Measurements from ENCODE around the gene CCDC92B. TPM values are rescaled to one million over a fixed set of nuclear protein-coding genes. Genes with fewer than 3 reads are reported as not detected.

The CCDC92B gene
- total RNA-seq, 4 donors from 2014 or later, result 0.25 TPM; not detected in 3

GRCh38 chr17:2776589-2777241, 27.3 kb upstream of the CCDC92B start:
- no peak overlapping the region for H3K4me3 ChIP-seq (replicated peaks in 1 of 3)
- intact Hi-C loops (cut with DNase I), result no loop called here

GRCh38 chr17:2775206-2775605, 25.8 kb upstream of the CCDC92B start:
- no peak overlapping the region for H3K4me3 ChIP-seq (replicated peaks in 1 of 3)
- H3K9me3 ChIP-seq, result no peaks in the 10 kb centered on the region
- intact Hi-C loops (cut with DNase I), result no loop called here
- H3K27ac ChIP-seq, result no peak overlapping the region
- no peaks in the 10 kb centered on the region for H3K36me3 ChIP-seq
- no peak for TF ChIP-seq POLR2A (IDR thresholded peaks at IDR 0.05)
- TF ChIP-seq, protein P1, sequence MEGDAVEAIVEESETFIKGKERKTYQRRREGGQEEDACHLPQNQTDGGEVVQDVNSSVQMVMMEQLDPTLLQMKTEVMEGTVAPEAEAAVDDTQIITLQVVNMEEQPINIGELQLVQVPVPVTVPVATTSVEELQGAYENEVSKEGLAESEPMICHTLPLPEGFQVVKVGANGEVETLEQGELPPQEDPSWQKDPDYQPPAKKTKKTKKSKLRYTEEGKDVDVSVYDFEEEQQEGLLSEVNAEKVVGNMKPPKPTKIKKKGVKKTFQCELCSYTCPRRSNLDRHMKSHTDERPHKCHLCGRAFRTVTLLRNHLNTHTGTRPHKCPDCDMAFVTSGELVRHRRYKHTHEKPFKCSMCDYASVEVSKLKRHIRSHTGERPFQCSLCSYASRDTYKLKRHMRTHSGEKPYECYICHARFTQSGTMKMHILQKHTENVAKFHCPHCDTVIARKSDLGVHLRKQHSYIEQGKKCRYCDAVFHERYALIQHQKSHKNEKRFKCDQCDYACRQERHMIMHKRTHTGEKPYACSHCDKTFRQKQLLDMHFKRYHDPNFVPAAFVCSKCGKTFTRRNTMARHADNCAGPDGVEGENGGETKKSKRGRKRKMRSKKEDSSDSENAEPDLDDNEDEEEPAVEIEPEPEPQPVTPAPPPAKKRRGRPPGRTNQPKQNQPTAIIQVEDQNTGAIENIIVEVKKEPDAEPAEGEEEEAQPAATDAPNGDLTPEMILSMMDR (IDR thresholded peaks at IDR 0.05), result no peak
- DNase-seq, result no peak
- H3K4me1 ChIP-seq, result peaks cover 0 to 6% of the 10 kb centered on the region in 2 donors
- no peaks in the 10 kb centered on the region for H3K27me3 ChIP-seq
- 72 to 81% methylated on average over 6 of the region's 6 CpGs for WGBS, 2 donors

More at GRCh38 chr17:2776589-2777241, 27.3 kb upstream of the CCDC92B start:
- TF ChIP-seq, protein P1 (IDR thresholded peaks at IDR 0.05), result no peak
- TF ChIP-seq POLR2A (IDR thresholded peaks at IDR 0.05), result no peak
- H3K27ac ChIP-seq, result no peak overlapping the region
- no peak for DNase-seq
- H3K27me3 ChIP-seq, result no peaks in the 10 kb centered on the region
- H3K36me3 ChIP-seq, result no peaks in the 10 kb centered on the region
- H3K4me1 ChIP-seq, result peaks cover 0 to 6% of the 10 kb centered on the region in 2 donors
- no peaks in the 10 kb centered on the region for H3K9me3 ChIP-seq
- 0% methylated on average over 8 to 11 of the region's 80 CpGs for WGBS, 2 donors

DNA sequence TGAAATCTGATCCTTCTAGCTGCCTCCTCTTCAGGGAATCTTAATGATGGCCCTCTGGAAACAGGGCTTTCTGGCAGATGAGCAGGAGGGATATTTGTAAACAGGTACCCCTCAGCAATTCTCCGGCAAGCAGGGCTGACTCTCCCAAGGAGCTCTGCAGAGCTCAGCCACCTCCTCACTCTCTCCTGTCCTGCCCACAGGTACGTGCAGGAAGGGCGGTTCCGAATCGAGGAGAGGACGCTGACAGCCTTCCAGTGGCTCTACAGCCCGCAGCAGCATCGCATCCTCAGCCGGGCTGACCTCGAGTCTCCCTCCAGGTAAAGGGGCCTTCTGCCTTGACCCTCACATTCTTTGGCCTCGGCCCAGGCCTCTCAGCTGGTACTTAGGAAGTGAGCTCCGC, 20.7 kb upstream of the CCDC92B start:
- Histone ChIP-seq H3K4me3 (replicated peaks in 1 of 3) (no peak overlapping the region), H3K4me1 (no peaks in the 10 kb centered on the region), H3K27me3 (no peaks in the 10 kb centered on the region), H3K27ac (no peak overlapping the region), H3K9me3 (no peaks in the 10 kb centered on the region), H3K36me3 (no peaks in the 10 kb centered on the region)
- TF ChIP-seq POLR2A (IDR thresholded peaks at IDR 0.05), result no peak
- TF ChIP-seq, protein P1 (IDR thresholded peaks at IDR 0.05), result no peak
- DNase-seq, result no peak
- intact Hi-C loops (cut with DNase I), result no loop called here
- 38 to 43% methylated on average over 12 of the region's 12 CpGs for WGBS, 2 donors

DNA sequence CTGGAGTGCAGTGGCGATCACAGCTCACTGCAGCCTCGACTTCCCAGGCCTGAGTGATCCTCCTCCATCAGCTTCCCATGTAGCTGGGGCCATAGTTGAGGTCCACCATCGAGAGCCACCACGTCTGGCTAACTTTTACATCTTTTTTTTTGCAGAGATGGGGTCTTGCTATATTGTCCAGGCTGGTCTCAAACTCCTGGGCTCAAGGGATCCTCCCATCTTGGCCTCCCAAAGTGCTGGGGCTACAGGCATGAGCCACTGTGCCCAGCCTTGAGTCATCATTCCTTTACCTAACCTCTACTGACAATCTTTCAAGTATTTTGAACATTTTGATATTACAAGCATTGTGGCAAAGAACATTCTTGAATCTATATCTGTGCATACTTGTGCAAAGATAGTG, 9.4 kb upstream of the CCDC92B start:
- Histone ChIP-seq H3K36me3 (no peaks in the 10 kb centered on the region), H3K27me3 (no peaks in the 10 kb centered on the region), H3K4me3 (replicated peaks in 1 of 3) (no peak overlapping the region), H3K9me3 (no peaks in the 10 kb centered on the region), H3K27ac (no peak overlapping the region), H3K4me1 (peaks cover 0 to 11% of the 10 kb centered on the region in 2 donors)
- DNase-seq, result no peak
- no peak for TF ChIP-seq POLR2A (IDR thresholded peaks at IDR 0.05)
- intact Hi-C loops (cut with DNase I), result no loop called here
- 69 to 72% methylated on average over 4 of the region's 4 CpGs for WGBS, 2 donors

DNA sequence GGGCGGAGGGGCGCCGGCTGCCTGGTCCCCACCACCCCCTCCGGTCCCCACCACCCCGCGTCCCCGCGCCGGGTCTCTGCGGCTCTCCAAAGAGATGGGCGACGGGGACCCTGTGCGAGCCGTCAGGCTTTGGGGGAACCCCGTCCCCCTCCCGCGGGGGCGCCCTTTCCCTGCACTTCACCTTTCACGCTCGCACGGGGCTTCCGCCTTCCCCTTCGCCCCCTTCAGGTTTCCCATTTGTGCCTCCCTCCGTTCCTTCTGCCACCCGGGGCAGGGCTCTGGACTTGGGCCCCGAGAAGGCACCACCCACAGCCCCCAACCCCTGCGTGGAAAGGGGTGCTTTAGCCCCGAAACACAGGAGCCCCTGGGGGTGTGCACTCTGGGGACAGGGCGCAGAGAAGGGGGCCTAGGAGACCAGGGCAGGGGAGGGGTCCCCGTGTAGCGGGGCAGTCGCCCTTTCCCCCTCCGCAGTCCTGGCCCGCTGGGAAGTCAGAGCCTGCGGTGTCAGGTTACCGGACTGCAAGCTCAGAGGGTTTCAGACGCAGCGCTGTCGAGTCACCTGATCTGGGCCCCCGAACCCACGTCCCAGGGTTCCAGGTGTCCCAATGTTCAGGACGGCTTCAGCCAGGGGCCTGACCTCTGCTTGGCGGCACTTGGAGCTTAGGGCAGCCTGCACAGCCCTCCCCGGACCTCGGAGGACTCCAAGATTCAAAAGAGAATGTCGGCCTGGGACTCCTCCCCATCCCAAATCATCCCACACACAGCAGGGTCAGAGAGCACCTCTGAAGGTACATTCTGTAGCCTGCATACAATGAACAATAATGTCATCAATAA, 6.7 kb upstream of the CCDC92B start:
- no peak for TF ChIP-seq POLR2A (IDR thresholded peaks at IDR 0.05)
- TF ChIP-seq, protein P1 (IDR thresholded peaks at IDR 0.05), result no peak
- intact Hi-C loops (cut with DNase I), result no loop called here
- no peaks in the 10 kb centered on the region for H3K36me3 ChIP-seq
- H3K4me1 ChIP-seq, result peaks cover 0 to 11% of the 10 kb centered on the region in 2 donors
- H3K9me3 ChIP-seq, result no peaks in the 10 kb centered on the region
- no peak for DNase-seq
- 0 to 3% methylated on average over 2 to 36 of the region's 46 CpGs for WGBS, 2 donors
- no peak overlapping the region for H3K4me3 ChIP-seq (replicated peaks in 1 of 3)
- H3K27me3 ChIP-seq, result no peaks in the 10 kb centered on the region
- no peak overlapping the region for H3K27ac ChIP-seq

All from thyroid gland (tissue), 4 donors.